HG03432 (cell line): Measurements from ENCODE around the gene KL.
A peak's percentile ranks its signal among the peaks of the same experiment; 100 is the strongest.

ENCODE experiments used
- ATAC-seq: cut with Tn5 transposase; IDR thresholded peaks from one replicate; pipeline ENCODE4 v1.9.1; 2021; ENCODE audit warnings: mild to moderate bottlenecking, moderate library complexity; ENCODE audit not compliant: unreplicated experiment

KL gene

GRCh38 chr13:33078263-33078662 lies 62.0 kb downstream of the KL start:
- ATAC-seq = no peak

GRCh38 chr13:33079960-33080359 lies 63.7 kb downstream of the KL start:
- ATAC-seq = no peak

GRCh38 chr13:33080972-33081590 lies 64.9 kb downstream of the KL start:
- ATAC-seq = no peak

GRCh38 chr13:33081666-33082065 lies 65.4 kb downstream of the KL start:
- ATAC-seq = no peak

- no peak for ATAC-seq
Measured at GRCh38 chr13:33083054-33083453, 66.8 kb downstream of the KL start.

- ATAC-seq = no peak
Measured at GRCh38 chr13:33087091-33087490, 70.9 kb downstream of the KL start.

- no peak for ATAC-seq
Measured at GRCh38 chr13:33087790-33088189, 71.6 kb downstream of the KL start.

- ATAC-seq = no peak
Measured at GRCh38 chr13:33089311-33089710, 73.1 kb downstream of the KL start.

GRCh38 chr13:33090755-33091414 lies 74.7 kb downstream of the KL start:
- ATAC-seq = no peak

GRCh38 chr13:33091415-33091774 lies 75.2 kb downstream of the KL start:
- ATAC-seq = no peak

GRCh38 chr13:33092073-33092987 lies 76.1 kb downstream of the KL start:
- ATAC-seq = no peak

- ATAC-seq = no peak
Measured at GRCh38 chr13:33096886-33097605, 80.8 kb downstream of the KL start.

GRCh38 chr13:33099860-33100259 lies 83.6 kb downstream of the KL start:
- no peak for ATAC-seq

- no peak for ATAC-seq
Measured at GRCh38 chr13:33100886-33101285, 84.7 kb downstream of the KL start.

- no peak for ATAC-seq
Measured at GRCh38 chr13:33101835-33102234, 85.6 kb downstream of the KL start.

- ATAC-seq = no peak
Measured at GRCh38 chr13:33103457-33103856, 87.2 kb downstream of the KL start.

GRCh38 chr13:33105387-33106005 lies 89.3 kb downstream of the KL start:
- no peak for ATAC-seq

- ATAC-seq = peak; percentile 49
Measured at GRCh38 chr13:33106656-33107360, 90.6 kb downstream of the KL start.

GRCh38 chr13:33107361-33107760 lies 91.1 kb downstream of the KL start:
- ATAC-seq = no peak

- ATAC-seq = no peak
Measured at GRCh38 chr13:33108620-33109019, 92.4 kb downstream of the KL start.
